GM18526 (cell line): ENCODE measurements around the gene SEMA5A.

Experiments used
- POLR2A ChIP-seq: IDR thresholded peaks from 3 replicates; pipeline ENCODE4 v1.6.1; 2011; ENCODE audit not compliant: insufficient read length; ENCODE audit errors: extremely low read depth

SEMA5A gene

DNA sequence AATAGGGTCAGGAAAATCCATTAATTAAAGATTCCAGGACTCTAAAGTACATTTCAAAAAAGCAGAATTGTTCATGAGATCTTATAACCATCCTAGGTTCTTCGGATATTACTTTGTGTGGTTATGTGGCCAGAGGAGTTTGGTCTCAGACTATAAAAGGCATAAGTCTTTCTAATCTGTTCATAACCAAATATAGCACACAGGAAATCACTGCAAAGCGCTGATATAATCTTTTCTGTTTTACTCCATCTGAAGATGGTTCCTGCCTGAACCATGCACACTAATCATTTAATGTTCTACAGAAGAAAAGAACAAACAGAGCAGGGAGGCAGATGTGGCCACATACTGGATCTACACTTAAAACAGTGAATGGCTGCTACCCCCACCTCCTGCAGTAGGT, 182.8 kb downstream of the SEMA5A start:
- TF ChIP-seq POLR2A, result no peak

DNA sequence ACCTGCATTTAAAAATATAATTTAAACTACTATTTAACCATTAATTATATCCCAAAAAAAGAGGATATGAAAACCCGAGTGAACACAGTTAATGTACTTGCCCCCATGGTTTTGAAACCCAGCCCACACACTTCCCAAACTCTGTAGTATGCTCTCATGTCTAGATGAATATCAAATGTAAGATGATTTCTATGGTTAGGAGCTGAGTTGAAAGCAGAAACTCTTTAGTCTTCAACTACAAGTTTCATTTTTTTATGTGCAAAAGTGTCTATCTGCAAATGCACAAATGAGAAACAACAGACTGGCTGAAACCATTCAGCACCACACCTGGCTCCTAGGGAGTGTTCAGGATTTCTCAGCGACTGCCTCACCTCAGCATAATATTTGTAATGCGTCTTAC, 183.3 kb downstream of the SEMA5A start:
- TF ChIP-seq POLR2A, result no peak

DNA sequence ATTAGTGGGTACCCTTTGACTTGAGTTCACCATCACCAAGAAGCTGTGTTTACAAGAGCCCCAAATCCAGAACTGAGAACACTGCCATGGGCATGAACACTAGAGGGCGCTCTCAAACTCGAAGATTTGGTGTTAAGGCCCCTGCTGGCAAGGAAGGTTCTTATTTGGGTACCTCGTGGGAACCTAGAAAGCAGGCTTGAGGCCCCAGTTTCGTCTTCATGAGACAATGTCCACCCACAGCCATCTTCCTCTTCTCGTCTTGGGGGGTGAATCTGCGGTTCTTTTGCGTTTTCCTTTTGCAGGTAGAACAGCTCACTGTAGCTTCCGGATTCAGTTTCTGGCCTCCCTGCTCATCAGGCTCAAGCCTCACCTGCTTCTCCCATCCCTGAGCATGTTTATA, 184.0 kb downstream of the SEMA5A start:
- no peak for TF ChIP-seq POLR2A

DNA sequence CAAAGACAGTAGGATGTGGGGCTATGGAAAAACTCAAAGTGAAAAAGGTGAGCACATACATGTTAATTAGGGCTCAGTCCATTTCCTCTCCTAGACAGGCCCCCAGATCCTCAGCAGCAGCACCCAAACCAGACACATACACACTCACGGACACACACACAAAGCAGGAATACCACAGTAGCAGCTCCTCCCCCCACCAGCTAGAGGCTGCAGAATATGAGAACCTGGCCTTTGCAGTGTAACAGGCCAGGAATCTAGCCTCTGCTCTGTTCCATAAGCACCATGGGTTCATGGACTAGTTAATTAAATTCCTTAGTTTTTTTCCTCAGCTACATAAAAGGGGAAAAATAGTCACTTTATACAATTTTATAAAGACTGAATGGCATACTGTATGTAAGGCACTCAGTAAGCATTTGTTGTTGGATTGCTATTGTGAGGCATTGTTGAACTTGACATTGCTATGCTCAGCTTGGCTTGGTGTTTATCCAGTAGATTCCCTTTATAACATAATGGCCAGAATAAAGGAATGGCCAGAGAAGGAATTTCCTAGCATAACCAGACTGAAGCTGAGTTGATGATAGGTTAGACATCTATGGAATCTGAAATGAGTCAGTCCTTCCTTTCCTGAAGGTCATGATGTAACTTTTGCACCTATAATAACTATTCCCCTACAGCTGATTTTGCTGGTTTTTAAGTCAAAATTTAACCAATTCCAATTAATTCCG, 186.8 kb downstream of the SEMA5A start:
- TF ChIP-seq POLR2A, result no peak

DNA sequence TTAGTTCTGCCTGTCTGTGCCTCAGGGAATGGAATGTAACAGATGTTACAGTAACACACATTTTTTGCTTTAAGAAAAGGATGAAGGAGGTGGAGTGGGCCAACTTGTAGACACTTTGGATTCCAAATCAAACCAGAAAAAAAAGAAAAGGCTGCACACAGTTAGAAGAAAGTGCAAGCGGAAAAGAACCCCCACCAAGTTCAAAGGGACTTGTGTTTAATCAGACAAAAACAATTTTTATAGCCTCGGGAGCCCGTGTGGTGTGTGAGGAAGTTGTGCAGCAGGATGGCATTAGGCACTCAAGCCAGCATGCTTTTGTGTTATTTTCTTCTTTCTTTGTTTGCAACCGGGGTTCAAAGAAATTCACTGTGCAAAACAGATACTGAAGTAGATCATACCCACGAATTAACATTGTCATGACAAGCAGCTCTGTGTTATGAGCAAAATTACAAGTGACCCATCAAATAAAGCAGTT, 189.5 kb downstream of the SEMA5A start:
- no peak for TF ChIP-seq POLR2A

DNA sequence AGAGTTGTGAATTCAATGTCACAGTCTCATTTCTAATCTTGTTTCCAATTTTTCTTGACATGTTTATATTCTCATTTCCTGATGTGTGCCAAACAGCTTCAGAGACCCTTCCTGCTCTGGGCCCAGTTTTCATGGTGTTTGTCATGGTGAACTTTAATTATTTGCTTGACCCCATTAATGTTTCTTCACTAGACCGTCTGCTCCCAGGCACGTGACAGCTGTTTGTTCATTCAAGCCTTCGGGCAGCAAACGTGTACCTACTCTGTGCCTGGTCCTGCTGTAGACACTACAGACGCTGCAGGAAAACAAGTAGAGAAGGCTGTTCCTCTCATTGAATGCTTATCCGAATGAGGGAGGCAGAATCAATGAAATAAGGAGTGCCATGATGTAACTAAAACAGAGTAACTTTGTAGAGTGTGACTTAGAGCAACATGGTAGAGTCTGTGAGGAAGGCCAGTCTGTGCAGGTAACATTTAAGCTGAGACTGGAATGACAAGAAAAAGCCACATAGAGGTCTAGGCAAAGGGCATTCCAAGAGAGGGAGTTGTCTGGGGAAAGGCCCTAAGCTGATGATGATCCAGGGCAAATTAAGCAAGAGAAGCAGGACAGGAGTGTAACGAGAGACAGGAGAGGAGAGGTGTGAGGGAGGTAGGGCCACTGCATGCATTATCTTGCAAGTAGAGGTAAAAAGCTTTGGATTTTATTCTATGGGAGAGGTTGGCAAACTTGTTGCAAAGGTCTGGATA, 191.4 kb downstream of the SEMA5A start:
- no peak for TF ChIP-seq POLR2A

DNA sequence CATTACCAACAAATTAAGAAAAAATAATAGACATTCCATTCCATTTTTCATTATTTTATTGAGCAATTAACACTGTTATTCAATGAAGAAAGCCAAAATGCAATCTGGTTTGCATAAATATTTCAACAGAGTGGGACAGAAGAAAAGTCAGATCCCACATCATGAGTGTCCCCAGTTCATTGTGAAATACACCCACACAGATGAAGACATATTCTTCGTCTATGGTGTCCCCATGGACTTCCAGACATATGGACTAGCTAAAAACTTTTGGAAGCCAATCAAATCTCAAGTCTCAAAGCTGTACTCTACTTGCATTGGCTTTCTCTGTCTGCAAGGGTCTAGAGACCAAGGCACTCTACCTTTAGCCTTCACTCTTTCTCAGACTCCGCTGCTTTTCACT, 194.3 kb downstream of the SEMA5A start:
- TF ChIP-seq POLR2A, result no peak

DNA sequence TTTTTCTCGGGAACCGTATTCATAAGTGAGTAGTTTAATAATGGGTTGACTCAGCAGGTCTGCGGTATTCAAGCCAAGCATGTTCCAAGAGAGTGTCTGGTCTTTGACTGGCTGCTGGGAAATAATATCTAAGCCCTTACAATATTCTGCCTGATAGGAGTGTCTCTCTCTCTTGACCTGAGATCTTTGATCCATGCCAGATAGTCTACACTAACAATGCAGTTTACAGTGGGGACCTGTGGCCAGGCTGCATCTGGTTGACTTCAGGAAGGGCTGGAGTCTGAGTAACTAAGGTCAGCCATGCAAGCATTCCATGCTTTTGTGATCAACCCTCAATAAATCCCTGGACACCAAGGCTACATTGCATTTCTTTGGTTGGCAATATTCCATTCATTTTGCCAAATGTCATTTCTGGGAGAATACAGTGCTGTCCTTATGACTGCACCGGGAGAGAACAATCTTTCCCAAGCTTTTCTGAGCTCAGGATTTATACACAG, 195.5 kb downstream of the SEMA5A start:
- no peak for TF ChIP-seq POLR2A

DNA sequence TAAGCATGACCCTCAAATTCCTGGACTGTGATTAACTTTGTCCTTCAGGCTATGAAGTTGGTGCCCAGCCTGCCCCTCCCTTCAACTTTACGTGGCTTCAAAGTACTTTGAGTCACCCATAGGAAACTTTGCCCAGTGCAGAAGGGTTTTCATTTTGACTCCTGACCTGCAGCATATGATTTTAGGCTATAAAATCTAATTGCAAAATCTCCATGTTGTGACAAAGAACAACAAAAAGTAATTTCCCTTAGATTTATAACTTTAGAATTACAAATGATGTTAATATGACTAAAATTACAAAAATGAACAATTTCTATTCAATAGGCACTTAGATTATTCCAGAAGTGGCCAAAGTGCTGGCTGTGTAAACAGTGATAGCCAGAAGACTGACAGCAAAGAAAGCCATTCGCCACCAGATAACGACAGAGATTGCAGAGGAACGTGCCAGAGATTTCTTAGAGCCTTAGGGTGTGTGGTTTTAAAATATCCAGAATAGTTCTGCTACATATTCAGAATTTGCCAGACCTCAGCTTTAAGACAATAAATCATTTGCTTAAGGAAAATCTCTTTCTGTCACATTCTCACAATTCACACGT, 197.4 kb downstream of the SEMA5A start:
- TF ChIP-seq POLR2A, result no peak

DNA sequence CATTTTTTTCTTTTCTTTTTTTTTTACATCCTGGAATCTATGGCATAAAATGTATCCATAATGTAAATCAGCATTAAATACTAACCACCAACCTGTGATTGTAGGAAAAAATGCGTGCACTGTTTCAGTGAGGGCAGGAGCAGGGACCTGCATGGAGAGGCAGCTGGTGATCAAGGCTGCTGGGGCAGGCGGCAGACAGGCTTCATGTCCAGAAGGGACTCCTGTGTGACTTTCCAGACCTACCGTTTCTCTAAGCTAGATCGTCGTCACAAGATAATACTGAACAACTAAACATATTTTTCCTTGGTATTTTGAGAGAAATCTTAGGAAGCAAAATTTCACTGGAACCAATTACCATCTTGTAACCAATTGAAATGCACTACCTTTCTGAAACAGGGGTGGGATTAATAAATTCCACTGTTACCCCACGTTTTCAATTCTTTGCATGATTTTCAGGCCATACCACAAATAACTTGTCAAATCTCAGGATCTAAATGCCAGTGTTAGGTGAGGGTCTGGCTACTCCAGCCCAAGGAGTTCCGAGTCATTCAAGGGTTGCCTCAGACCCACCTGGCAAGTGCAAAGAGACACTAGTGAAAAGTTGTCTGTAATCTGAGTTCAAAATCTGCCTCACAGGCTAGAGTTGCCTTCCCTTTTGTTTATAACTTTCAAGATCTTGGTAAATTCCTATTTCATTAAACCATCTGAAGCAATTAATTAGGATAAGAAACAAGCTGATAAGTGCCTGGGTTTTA, 198.2 kb downstream of the SEMA5A start:
- TF ChIP-seq POLR2A, result no peak

DNA sequence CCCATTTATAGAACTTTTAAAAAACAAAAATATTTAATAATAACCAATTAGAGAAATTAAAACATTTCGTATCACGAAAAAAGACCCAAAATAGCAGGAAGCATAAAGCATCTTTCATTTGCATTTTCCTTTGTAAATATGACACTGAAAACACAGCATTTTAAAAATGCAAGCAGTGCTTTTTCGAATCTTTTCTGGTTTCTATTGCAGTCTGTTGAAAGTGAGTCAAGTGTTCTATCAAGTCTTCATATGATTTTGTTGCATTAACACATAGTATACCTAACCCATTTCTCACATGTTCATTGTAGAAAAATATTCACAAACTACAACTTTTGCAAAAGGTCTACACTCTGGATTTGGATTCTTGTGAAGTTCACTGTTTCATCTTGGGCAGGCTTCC, 198.8 kb downstream of the SEMA5A start:
- no peak for TF ChIP-seq POLR2A

DNA sequence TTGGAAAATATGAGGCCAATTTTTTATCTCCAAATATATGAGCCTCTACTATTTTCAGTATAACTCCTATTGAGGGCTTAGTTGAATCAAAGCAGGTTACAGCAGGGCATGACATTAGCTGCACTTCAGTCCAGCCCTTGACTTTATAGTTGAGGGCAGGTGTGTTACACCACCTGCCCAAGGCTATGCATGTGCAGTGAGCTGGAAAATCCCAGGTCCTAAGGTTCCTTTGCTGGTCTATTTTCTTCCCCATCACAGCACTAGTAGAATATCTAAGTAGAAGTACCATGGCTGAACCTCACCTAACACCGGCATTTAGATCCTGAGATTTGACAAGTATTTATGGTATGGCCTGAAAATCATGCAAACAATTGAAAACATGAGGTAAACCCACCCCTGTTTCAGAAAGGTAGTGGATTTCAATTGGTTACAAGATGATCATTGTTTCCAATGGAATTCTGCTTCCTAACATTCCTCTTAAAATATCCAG, 201.1 kb downstream of the SEMA5A start:
- TF ChIP-seq POLR2A, result no peak

DNA sequence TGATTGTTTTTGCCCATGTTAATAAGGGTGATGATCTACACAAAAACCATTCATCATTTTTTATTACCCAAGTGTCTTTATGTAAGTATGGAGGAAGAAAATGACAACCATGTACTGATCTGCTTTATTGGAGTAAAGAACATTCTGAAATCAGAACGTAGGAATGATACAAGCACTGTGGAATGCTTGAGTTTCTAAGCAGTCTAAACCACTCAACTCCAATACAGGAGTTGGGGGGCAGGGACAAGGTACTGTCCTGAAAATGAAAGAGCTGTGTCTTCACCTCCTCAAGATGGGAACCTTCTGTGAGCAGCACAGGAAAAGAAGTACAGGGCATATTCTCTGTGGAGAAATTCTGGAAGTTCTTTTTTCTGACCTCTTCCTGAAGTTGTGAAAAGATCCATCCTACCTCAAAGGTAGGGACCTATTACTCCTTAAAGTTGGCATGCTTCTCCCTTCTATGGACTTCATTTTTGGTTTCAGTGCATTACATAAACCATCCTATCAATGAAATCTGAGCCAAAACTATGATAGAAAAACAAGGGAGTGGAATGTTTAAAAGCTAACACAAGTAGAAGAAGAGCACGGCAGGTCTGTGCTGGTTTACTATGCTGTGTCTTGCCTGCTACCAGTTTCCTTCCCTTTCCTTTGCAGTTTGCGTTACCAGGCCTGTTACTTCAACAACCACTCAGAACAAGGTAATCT, 202.6 kb downstream of the SEMA5A start:
- no peak for TF ChIP-seq POLR2A

DNA sequence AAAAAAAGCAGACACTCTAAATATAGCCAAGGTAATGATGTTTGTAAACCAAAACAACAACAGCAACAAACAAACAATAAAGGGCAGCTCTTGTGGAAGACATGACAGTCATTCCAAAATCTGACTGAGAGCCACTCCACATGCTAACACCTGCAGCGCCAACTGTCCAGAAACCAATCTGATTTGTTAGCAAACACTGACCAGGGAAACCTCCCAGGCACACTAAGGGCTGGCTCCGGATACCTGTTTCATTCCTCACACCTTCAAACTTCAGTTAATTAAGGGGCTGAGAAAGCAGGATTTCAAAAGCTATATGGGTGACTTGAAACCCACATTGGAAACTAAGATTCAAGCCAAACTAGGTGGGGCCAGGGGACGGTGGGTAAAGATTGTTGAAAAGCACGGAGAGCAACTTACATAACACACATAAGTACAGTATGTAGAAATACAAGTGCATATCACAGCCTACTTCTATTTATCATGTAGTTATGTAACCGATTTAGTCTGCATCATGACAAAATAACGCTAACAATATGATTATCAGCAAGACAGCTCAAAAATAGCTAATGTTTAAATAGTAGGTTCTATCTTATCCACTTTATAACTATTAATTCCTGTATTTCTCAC, 203.6 kb downstream of the SEMA5A start:
- no peak for TF ChIP-seq POLR2A
